Measurements from ENCODE around the gene SART3. TPM values are rescaled to one million over a fixed set of nuclear protein-coding genes. Genes with fewer than 3 reads are reported as not detected.

SART3 gene
- total and polyA plus RNA-seq, 2 of the 13 experiments (the other 11 are each of a cell fraction or from before 2014, with no cell fraction given) = 16.1 to 69.9 TPM

- TF ChIP-seq ZNF281 (CRISPR knock-in tag; IDR thresholded peaks at IDR 0.05; ENCODE audit: borderline replicate concordance) = no peak
- TF ChIP-seq CEBPB (IDR thresholded peaks at IDR 0.05; ENCODE audit: borderline replicate concordance, low read depth, low read length) = peak; percentile 9; the same call in 1 of the 2 replicates
- no peak for TF ChIP-seq ZSCAN9 (CRISPR knock-in tag; IDR thresholded peaks at IDR 0.05; ENCODE audit: borderline replicate concordance)
- TF ChIP-seq ZSCAN30 (CRISPR knock-in tag; IDR thresholded peaks at IDR 0.05) = peak; percentile 59; the same call in 1 of the 2 replicates
- TF ChIP-seq POLR2A (IDR thresholded peaks at IDR 0.05; ENCODE audit: insufficient read depth in 1 of 2, low read depth in 2 of 2, low read length in 2 of 2) = peak in 1 of 2 experiments; percentile 85; a peak in 2 of 4 replicates
- peak; percentile 87 for TF ChIP-seq ZKSCAN1 (IDR thresholded peaks at IDR 0.05; ENCODE audit: low read length)
- peak; percentile 40; the same call in 1 of the 2 replicates for TF ChIP-seq ZNF747 (CRISPR knock-in tag; IDR thresholded peaks at IDR 0.05; ENCODE audit: borderline replicate concordance)
Observed at GRCh38 chr12:108561852-108562347, 927 bp upstream of the SART3 start (continued).

GRCh38 chr12:108560321-108560721 lies 652 bp downstream of the SART3 start:
- BruUV-seq (replicated peaks) = TSS peak; percentile 65
- POLR2A ChIA-PET = interaction anchor here (0.9 to 1.3 kb wide), 3 partner anchors 9 to 878 kb away, joined by 3 to 5 read pairs (median 4); no protein-coding TSS in a partner anchor
- Histone ChIP-seq H3K4me2 (ENCODE audit: low read depth, low read length) (peak overlapping the region; percentile 99), H3K4me1 (ENCODE audit: insufficient read depth, low read length) (peaks cover 52% of the 10 kb centered on the region), H3K27me3 (ENCODE audit: control insufficient read depth in 1 of 2, insufficient read depth in 2 of 2, low read length in 2 of 2) (no peaks in the 10 kb centered on the region; a peak in 1 of 5 replicates), H3K79me2 (ENCODE audit: insufficient read depth, low read length) (peaks cover 73% of the 10 kb centered on the region), H3K9me3 (ENCODE audit: low read length) (no peaks in the 10 kb centered on the region), H3K36me3 (replicated peaks in 1 of 2; ENCODE audit: control insufficient read depth in 1 of 2, insufficient read depth in 2 of 2, low read length in 2 of 2) (peaks cover 10 to 25% of the 10 kb centered on the region in 2 experiments), H3K27ac (ENCODE audit: extremely low read length, insufficient read depth, low read length) (peak overlapping the region; percentile 97), H4K20me1 (ENCODE audit: insufficient read depth, low read length) (peaks cover 12% of the 10 kb centered on the region), H3K9ac (ENCODE audit: insufficient read depth, low read depth, low read length) (peak overlapping the region; percentile 98), H3K4me3 (replicated peaks in 1 of 3; ENCODE audit: insufficient read depth in 1 of 3, low read depth in 2 of 3, low read length in 3 of 3) (peak overlapping the region; percentile 95 to 100 (median 99)), H2AFZ (ENCODE audit: low read length) (no peak overlapping the region)
- FAIRE-seq = peak; percentile 48
- peak; percentile 28 for DNase-seq (ENCODE audit: low spot score)
- in situ Hi-C loops (cut with HindIII; ENCODE audit: extremely low pct_ligation_motif_present, low pct_unique_long_range_greater_than_20kb) (loop anchor here (10.0 kb wide), 1 partner anchor 244 kb away; no protein-coding TSS in a partner anchor), intact Hi-C loops (cut with micrococcal nuclease; ENCODE audit: unreplicated experiment) (loop anchor here (5.0 kb wide), 2 partner anchors 172 to 297 kb away; partner anchors contain the start of genes CORO1C and SSH1)
- no peak for ATAC-seq
- 0% methylated on average over 8 of the region's 12 CpGs for WGBS (ENCODE audit: low lambda C conversion rate)
- CTCF ChIA-PET (ENCODE audit: low intra/inter-chr PET ratio, low total read pairs) = no interaction called here
- TF ChIP-seq DPF2 (CRISPR knock-in tag; IDR thresholded peaks at IDR 0.05; ENCODE audit: borderline replicate concordance, low read depth) (no peak), ZNF615 (CRISPR knock-in tag; IDR thresholded peaks at IDR 0.05; ENCODE audit: borderline replicate concordance) (no peak), NPAS2 (CRISPR knock-in tag; IDR thresholded peaks at IDR 0.05; ENCODE audit: borderline replicate concordance) (no peak), CTCF (CRISPR knock-in tag; IDR thresholded peaks at IDR 0.05) (no peak), ZBTB49 (CRISPR knock-in tag; IDR thresholded peaks at IDR 0.05; ENCODE audit: borderline replicate concordance) (no peak), GLMP (CRISPR knock-in tag; IDR thresholded peaks at IDR 0.05; ENCODE audit: borderline replicate concordance) (no peak)

Data from HepG2 (cell line).